ENCODE measurements around the gene CLTC.
A peak's percentile ranks its signal among the peaks of the same experiment; 100 is the strongest.

The CLTC gene

DNA sequence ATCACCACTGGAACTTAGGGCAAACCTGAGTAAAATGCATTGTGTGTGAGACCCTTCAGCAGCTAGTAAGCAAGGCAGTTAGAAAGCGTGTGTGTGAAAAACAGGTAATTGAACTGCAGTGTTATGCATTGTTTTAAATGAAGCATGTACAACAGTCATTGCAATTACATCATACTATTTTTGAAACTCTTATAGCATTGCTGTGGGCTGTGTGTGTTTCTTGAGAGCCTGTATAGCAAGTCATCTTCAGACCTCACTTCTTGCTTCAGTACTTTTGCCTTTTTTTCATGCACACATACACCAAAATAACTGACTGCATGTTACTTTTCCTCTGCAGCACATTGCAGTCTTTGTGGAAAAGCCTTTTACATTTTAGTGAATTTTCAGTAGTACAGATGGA lies 68.3 kb downstream of the CLTC start:
- DNase-seq: no peak

DNA sequence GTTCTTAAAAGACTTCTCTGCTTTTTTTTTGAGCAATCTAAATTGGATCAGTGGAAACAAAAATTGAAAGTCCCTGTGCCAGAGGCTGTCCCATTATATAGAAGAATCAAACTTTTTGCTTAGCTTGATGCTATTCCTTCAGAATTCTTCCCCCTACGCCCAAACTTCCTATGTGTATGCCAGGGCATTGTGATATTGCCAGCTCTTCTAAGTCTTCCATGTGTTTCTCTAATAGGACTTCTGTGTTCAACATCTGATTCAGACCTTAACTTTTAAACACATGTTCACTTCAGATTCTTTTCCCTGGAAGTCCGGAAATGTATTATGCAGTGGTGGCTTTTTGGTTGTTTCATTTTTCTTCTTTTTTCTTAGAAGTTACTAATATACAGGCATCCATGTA lies 68.8 kb downstream of the CLTC start:
- no peak for DNase-seq

DNA sequence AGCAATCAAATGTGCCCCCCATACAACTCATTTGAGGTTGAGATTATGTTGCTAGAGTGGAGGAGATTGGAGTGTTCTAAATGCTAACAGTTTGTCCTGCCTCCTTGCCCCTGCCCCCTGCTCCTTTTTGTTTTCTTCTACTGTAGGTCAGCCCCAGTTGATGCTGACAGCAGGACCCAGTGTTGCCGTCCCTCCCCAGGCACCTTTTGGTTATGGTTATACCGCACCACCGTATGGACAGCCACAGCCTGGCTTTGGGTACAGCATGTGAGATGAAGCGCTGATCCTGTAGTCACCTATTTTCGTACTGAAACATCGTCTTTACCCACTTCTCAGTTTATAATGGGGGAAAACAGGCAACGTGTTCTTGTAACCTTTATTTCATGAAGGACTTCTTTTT lies 73.9 kb downstream of the CLTC start:
- no peak for DNase-seq

DNA sequence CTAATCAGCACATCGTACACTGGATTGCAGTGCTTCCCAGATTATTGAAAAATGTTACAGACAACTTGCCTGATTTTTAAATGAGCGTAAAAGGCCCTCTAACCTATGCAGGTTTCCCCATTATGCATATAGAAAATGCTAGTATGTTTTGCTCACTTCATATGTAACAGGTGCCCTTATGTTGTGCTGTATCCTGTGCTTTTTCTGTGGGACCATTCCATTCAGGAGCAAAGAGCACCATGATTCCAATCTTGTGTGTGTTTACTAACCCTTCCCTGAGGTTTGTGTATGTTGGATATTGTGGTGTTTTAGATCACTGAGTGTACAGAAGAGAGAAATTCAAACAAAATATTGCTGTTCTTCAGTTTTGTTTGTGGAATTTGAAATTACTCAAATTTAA lies 74.6 kb downstream of the CLTC start:
- no peak for DNase-seq

GRCh38 chr17:59695945-59696681 lies 76.4 kb downstream of the CLTC start:
- no peak for DNase-seq

GRCh38 chr17:59696682-59697277 lies 77.1 kb downstream of the CLTC start:
- no peak for DNase-seq

GRCh38 chr17:59698143-59698542 lies 78.4 kb downstream of the CLTC start:
- DNase-seq: no peak

DNA sequence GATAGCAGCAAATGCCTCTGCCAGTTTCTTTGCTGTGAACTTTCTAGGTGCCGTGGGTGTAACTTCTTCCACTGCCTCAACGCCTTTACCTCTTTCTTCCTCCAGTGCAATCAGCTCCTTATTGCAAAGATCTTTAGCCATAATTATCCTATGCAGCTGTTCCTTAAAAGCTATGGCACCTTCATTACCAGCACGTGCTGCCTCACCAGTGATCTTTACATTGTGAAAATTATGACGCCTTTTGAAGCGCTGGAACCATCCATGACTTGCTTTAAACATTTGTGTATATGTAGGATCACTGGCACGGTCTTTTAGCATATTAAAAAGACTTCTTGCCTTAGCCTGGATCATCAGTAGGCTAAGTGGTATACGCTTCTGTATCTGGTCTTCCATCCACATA lies 79.5 kb downstream of the CLTC start:
- DNase-seq: no peak

GRCh38 chr17:59699786-59700185 lies 80.1 kb downstream of the CLTC start:
- DNase-seq: no peak

GRCh38 chr17:59702304-59702703 lies 82.6 kb downstream of the CLTC start:
- no peak for DNase-seq

- peak; percentile 100 for DNase-seq
Measured at GRCh38 chr17:59707149-59707970, 87.7 kb downstream of the CLTC start, which contains the start of the genes PTRH2 and VMP1. TSS of gene PTRH2 (minus strand) at chr17:59707430. CDS start at chr17:59697978, 9,452 bp downstream. TSS of gene VMP1 (plus strand) at chr17:59707654. CDS start at chr17:59731447, 23,793 bp downstream.

- DNase-seq: no peak
Measured at GRCh38 chr17:59707971-59708430, 88.3 kb downstream of the CLTC start.

GRCh38 chr17:59711936-59712335 lies 92.2 kb downstream of the CLTC start:
- DNase-seq: no peak

DNA sequence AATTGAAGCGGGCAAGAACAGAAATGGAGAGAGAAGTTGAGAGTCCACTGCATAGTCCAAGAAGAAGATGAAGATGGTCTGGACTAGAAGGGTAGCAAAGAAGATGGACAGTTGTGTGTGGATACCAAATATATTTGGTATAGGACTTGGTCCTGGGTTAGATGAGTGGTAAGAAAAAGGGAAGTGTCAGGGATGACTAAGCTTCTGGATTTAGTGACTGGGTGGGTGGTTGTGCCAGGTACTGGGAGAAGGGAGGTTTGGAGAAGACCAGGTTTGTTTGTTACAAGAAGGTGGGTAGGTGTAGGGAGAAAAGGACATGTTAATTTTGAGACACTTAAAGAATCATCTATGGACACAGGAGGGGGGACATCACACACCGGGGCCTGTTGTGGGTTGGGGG lies 93.2 kb downstream of the CLTC start:
- DNase-seq: no peak

DNA sequence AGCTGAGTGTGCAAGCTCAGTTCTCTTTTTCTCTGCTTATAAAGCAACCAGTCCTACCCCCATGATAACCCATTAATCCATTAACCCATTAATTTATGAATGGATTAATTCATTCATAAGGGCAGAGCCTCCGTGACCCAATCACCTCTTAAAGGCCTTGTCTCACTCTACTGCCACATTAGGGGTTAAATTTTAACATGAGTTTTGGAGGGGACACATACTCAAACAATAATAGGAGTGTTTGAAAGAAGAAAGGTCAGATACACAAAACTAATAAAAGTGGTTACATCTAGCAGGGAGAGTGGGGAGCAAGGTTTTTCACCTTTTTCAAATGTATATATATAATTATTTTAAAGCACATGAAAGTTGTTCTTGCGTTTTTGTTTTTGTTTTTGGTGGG lies 94.6 kb downstream of the CLTC start:
- no peak for DNase-seq

DNA sequence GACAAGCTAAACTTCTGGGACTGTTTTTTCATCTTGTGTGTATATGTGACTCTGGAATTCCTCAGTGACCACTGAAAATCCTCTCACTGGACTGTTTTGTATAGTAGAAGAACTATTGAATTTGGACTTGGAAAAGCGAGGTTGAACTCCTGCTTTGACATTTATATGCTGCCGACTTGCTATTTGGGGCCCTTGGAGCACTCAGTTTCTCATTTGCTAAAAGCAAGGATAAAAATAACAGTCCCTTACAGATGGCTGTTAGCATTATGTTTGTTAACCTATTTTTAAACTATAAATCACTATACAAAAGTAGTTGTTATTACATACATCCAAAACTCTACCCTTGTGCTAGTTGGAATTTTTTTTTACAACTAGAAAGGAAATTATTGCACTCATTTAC lies 96.7 kb downstream of the CLTC start:
- DNase-seq: no peak

- no peak for DNase-seq
Measured at GRCh38 chr17:59719526-59719925, 99.8 kb downstream of the CLTC start.

DNA sequence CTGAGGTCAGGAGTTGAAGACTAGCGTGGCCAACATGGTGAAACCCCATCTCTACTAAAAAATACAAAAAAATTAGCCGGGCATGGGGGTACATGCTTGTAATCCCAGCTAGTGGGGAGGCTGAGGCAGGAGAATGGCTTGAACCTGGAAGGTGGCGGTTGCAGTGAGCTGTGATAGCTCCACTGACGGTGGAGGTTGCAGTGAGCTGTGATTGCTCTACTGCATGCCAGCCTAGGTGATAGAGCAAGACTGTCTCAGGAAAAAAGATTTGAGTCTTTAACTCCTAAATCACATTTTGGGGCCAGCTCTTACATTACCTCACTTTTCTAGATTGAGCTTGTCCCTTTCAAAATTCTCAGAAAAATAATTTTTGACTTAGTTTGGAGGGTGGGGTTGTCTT lies 102.9 kb downstream of the CLTC start:
- DNase-seq: no peak

- no peak for DNase-seq
Measured at GRCh38 chr17:59723041-59723440, 103.3 kb downstream of the CLTC start.

GRCh38 chr17:59723607-59724006 lies 103.9 kb downstream of the CLTC start:
- DNase-seq: no peak

- peak; percentile 14 for DNase-seq
Measured at GRCh38 chr17:59725691-59726090, 106.0 kb downstream of the CLTC start.

- no peak for DNase-seq
Measured at GRCh38 chr17:59727817-59728533, 108.3 kb downstream of the CLTC start.

GRCh38 chr17:59730268-59730834 lies 110.7 kb downstream of the CLTC start:
- DNase-seq: no peak
